Measurements from ENCODE around the gene TEX35. TPM values are rescaled to one million over a fixed set of nuclear protein-coding genes. Genes with fewer than 3 reads are reported as not detected.
A peak's percentile ranks its signal among the peaks of the same experiment; 100 is the strongest.

TEX35 gene
- total RNA-seq, 1 experiment from 2014 or later, result not detected

DNA sequence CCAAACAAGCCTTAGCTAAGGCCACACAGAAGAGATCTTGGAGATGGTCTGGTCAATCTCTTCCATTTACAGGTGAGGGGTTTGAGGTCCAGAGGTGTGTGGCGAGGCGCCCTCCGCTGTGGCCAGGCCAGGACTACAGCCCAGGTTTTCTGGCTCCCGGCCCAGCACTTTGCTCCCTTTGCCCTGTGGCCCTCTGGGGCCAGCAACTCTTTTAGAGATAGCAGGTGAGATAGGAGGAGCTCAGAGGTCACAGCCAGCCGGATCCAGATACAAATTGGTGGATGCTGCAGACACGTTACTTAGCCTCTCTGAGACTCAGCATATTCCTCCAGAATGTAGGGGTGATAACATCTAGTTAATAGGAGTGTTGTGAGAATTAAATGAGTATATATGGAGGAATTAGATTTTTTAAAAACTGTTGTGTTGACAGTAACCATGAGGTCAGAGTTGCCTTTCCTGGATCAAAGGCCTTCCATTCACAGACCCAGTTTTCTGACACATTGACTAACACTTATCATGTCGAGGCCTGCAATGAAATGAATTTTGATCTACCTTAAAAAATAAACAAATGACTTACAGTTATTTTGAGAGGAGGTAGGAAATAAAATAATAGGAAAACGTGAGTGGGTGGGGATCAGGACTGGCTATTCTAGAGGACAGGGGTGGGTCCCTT, 16.6 kb downstream of the TEX35 start:
- H3K27ac ChIP-seq (ENCODE audit: low read depth, low read length), result no peak overlapping the region

DNA sequence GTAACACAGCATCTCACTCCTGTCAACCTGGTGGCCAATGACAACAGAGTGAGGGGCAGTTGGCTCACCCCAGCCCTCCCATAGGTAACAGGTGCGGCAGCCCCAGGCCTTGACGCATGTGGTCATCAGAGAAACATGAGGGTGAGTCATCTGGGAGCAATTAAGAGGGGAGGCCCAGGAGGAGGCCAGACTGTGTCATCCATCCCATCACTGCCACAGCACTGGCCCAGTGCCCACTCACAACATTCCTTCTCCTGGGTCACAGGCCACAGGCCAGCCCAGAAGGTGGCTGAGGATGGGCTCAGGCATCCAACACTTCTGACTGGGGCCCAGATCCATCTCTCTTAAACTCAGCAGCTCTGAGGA, 17.1 kb downstream of the TEX35 start:
- Histone ChIP-seq H3K4me2 (ENCODE audit: low read length) (peak overlapping the region; percentile 49), H2AFZ (ENCODE audit: low read depth, low read length, poor library complexity, severe bottlenecking) (no peak overlapping the region), H3K27ac (ENCODE audit: low read depth, low read length) (no peak overlapping the region), H3K36me3 (ENCODE audit: control insufficient read depth in 1 of 2, insufficient read depth in 2 of 2, low read length in 2 of 2) (no peaks in the 10 kb centered on the region), H3K4me1 (ENCODE audit: control insufficient read depth in 1 of 2, insufficient read depth in 2 of 2, low read length in 2 of 2) (peaks cover 11 to 35% of the 10 kb centered on the region in 2 experiments), H3K9me3 (ENCODE audit: control insufficient read depth in 1 of 2, insufficient read depth in 1 of 2, low read depth in 1 of 2, low read length in 2 of 2) (no peaks in the 10 kb centered on the region), H3K79me2 (ENCODE audit: insufficient read depth, low read length) (no peaks in the 10 kb centered on the region), H4K20me1 (ENCODE audit: insufficient read depth) (no peaks in the 10 kb centered on the region), H3K27me3 (ENCODE audit: insufficient read depth, low read length) (no peaks in the 10 kb centered on the region), H3K4me3 (replicated peaks in 1 of 2; ENCODE audit: low read depth in 1 of 2, low read length in 2 of 2) (no peak overlapping the region), H3K9ac (ENCODE audit: low read length) (no peak overlapping the region), H3K9me2 (ENCODE audit: insufficient read depth) (no peaks in the 10 kb centered on the region)
- intact Hi-C loops (cut with micrococcal nuclease), result loop anchor here (10.0 kb wide), 2 partner anchors 705 to 1065 kb away; partner anchors contain the start of gene TDRD5
- POLR2A ChIA-PET, result no interaction called here
- DNase-seq (ENCODE audit: low read depth, low spot score) (peak; percentile 76), ATAC-seq (peak; percentile 85)
- no TSS peak for BruUV-seq (replicated peaks)
- RAD21 ChIA-PET (ENCODE audit: low non-redundant PET in 1 of 2, low total read pairs in 2 of 2, uncharacterized antibody in 2 of 2, unreplicated experiment in 2 of 2), result no interaction called here
- CTCF ChIA-PET, result interaction anchor here (3.0 to 4.9 kb wide), 2 partner anchors 218 to 230 kb away, joined by 15 to 27 read pairs; no protein-coding TSS in a partner anchor
- TF ChIP-seq, protein P1, sequence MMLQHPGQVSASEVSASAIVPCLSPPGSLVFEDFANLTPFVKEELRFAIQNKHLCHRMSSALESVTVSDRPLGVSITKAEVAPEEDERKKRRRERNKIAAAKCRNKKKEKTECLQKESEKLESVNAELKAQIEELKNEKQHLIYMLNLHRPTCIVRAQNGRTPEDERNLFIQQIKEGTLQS (IDR thresholded peaks at IDR 0.05), result no peak; the same call in 1 of the 2 replicates
- no peak for TF ChIP-seq ELF1 (IDR thresholded peaks at IDR 0.05; ENCODE audit: borderline replicate concordance, low read depth)
- TF ChIP-seq CBX3 (IDR thresholded peaks at IDR 0.05; ENCODE audit: low read depth), result peak; percentile 79
- peak; percentile 96 for TF ChIP-seq JUND (IDR thresholded peaks at IDR 0.05)
- no peak for TF ChIP-seq ZNF274 (IDR thresholded peaks at IDR 0.05; ENCODE audit: low read depth, low read length)
- TF ChIP-seq FOSL1 (IDR thresholded peaks at IDR 0.05; ENCODE audit: low read depth), result peak; percentile 98
- TF ChIP-seq CEBPB (IDR thresholded peaks at IDR 0.05; ENCODE audit: low read depth), result peak; percentile 67
- no peak for TF ChIP-seq YY1 (IDR thresholded peaks at IDR 0.05; ENCODE audit: extremely low read depth, insufficient replicate concordance, low read depth, low read length)
- TF ChIP-seq, protein P2, sequence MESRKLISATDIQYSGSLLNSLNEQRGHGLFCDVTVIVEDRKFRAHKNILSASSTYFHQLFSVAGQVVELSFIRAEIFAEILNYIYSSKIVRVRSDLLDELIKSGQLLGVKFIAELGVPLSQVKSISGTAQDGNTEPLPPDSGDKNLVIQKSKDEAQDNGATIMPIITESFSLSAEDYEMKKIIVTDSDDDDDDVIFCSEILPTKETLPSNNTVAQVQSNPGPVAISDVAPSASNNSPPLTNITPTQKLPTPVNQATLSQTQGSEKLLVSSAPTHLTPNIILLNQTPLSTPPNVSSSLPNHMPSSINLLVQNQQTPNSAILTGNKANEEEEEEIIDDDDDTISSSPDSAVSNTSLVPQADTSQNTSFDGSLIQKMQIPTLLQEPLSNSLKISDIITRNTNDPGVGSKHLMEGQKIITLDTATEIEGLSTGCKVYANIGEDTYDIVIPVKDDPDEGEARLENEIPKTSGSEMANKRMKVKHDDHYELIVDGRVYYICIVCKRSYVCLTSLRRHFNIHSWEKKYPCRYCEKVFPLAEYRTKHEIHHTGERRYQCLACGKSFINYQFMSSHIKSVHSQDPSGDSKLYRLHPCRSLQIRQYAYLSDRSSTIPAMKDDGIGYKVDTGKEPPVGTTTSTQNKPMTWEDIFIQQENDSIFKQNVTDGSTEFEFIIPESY (IDR thresholded peaks at IDR 0.05; ENCODE audit: extremely low read depth, insufficient replicate concordance, low read length), result no peak
- peak; percentile 93 for TF ChIP-seq SIN3A (IDR thresholded peaks at IDR 0.05; ENCODE audit: low read depth)
- no peak for TF ChIP-seq POLR2A (IDR thresholded peaks at IDR 0.05; ENCODE audit: borderline replicate concordance, extremely low read depth, insufficient read depth, insufficient read length)
- peak; percentile 83 for TF ChIP-seq SP1 (IDR thresholded peaks at IDR 0.05; ENCODE audit: low read depth)

More for the DNA sequence above, 16.6 kb downstream of the TEX35 start:
- no peak for DNase-seq (ENCODE audit: low read depth, low spot score)
- ATAC-seq, result no peak
- BruUV-seq (replicated peaks), result no TSS peak
- intact Hi-C loops (cut with micrococcal nuclease), result loop anchor here (10.0 kb wide), 2 partner anchors 705 to 1065 kb away; partner anchors contain the start of gene TDRD5
- Histone ChIP-seq H3K4me2 (ENCODE audit: low read length) (peak overlapping the region; percentile 49), H2AFZ (ENCODE audit: low read depth, low read length, poor library complexity, severe bottlenecking) (no peak overlapping the region), H3K4me1 (ENCODE audit: control insufficient read depth in 1 of 2, insufficient read depth in 2 of 2, low read length in 2 of 2) (peaks cover 11 to 35% of the 10 kb centered on the region in 2 experiments), H3K9me2 (ENCODE audit: insufficient read depth) (no peaks in the 10 kb centered on the region), H3K79me2 (ENCODE audit: insufficient read depth, low read length) (no peaks in the 10 kb centered on the region), H4K20me1 (ENCODE audit: insufficient read depth) (no peaks in the 10 kb centered on the region), H3K27me3 (ENCODE audit: insufficient read depth, low read length) (no peaks in the 10 kb centered on the region), H3K9me3 (ENCODE audit: control insufficient read depth in 1 of 2, insufficient read depth in 1 of 2, low read depth in 1 of 2, low read length in 2 of 2) (no peaks in the 10 kb centered on the region), H3K4me3 (replicated peaks in 1 of 2; ENCODE audit: low read depth in 1 of 2, low read length in 2 of 2) (no peak overlapping the region), H3K9ac (ENCODE audit: low read length) (no peak overlapping the region), H3K36me3 (ENCODE audit: control insufficient read depth in 1 of 2, insufficient read depth in 2 of 2, low read length in 2 of 2) (no peaks in the 10 kb centered on the region)
- ChIA-PET POLR2A (no interaction called here), CTCF (interaction anchor here (1.2 to 4.9 kb wide), 4 partner anchors 28 to 473 kb away, joined by 6 to 27 read pairs (median 11); no protein-coding TSS in a partner anchor), RAD21 (ENCODE audit: low non-redundant PET in 1 of 2, low total read pairs in 2 of 2, uncharacterized antibody in 2 of 2, unreplicated experiment in 2 of 2) (no interaction called here)
- TF ChIP-seq, protein P3, sequence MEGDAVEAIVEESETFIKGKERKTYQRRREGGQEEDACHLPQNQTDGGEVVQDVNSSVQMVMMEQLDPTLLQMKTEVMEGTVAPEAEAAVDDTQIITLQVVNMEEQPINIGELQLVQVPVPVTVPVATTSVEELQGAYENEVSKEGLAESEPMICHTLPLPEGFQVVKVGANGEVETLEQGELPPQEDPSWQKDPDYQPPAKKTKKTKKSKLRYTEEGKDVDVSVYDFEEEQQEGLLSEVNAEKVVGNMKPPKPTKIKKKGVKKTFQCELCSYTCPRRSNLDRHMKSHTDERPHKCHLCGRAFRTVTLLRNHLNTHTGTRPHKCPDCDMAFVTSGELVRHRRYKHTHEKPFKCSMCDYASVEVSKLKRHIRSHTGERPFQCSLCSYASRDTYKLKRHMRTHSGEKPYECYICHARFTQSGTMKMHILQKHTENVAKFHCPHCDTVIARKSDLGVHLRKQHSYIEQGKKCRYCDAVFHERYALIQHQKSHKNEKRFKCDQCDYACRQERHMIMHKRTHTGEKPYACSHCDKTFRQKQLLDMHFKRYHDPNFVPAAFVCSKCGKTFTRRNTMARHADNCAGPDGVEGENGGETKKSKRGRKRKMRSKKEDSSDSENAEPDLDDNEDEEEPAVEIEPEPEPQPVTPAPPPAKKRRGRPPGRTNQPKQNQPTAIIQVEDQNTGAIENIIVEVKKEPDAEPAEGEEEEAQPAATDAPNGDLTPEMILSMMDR (IDR thresholded peaks at IDR 0.05 in 2 of 3, conservative IDR thresholded peaks at IDR 0.05 in 1 of 3; ENCODE audit: borderline replicate concordance in 1 of 3, insufficient read depth in 1 of 3, low read depth in 2 of 3, low read length in 2 of 3), result 0 out of 6 replicates have a peak, but pooled peaks of 1 of the 3 experiments have one; percentile 3
- no peak for TF ChIP-seq ZFX (IDR thresholded peaks at IDR 0.05)
- TF ChIP-seq POLR2AphosphoS5 (IDR thresholded peaks at IDR 0.05; ENCODE audit: low read depth, low read length), result no peak
- TF ChIP-seq RAD21 (IDR thresholded peaks at IDR 0.05; ENCODE audit: low read depth), result peak; percentile 31
- no peak for TF ChIP-seq CEBPB (IDR thresholded peaks at IDR 0.05; ENCODE audit: low read depth)
